Fibroblast of skin of left quadriceps (primary cell): ENCODE results near the gene LRP6.
"Not testable (repeated sequence)": the region's sequence is repeated elsewhere in the genome, so short reads cannot be mapped to it uniquely, and the experiment has no call there.

Experiments used
- DNase-seq, 2 experiments: peaks; one replicate each; pipeline ENCODE4 v3.0.0-alpha.2; 2013; ENCODE audit warnings: low read depth in 2 of 2

The LRP6 gene

GRCh38 chr12:12265571-12266388, 1.1 kb downstream of the LRP6 start:
- DNase-seq, result no peak

DNA sequence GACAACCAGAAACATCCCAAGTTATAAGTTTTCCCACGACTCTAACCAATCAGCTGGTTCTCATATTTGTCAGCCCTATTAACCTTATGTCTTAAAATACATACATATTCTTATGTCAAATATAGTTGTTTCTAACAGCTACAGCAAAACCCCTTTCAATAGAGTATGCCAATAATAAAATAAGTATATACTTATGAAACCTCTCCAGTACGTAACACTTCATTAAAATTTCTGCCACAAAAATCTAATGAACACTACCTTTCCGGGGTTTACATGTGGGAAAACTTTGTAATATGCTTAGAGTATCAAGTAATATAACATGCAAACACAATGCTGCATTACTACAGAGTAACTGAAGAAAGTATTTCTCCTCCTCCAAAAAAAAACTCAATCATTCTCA, 1.8 kb downstream of the LRP6 start:
- DNase-seq, result no peak

DNA sequence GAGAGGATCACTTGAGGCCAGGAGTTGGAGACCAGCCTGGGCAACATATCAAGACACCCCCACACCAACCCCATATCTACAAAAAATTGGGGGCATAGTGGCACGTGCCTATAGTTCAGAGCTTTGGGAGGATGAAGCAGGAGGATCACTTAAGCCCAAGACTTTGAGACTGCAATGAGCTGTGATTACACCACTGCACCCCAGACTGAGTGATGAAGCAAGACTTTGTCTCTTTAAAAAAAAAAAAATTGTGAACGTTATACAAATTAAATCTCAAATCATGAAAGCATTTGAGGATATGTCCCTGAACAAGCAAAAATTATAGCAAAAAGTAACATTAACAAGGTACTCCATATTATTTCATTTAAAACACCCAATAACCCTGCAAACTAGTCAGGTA, 2.9 kb downstream of the LRP6 start:
- DNase-seq, result no peak

DNA sequence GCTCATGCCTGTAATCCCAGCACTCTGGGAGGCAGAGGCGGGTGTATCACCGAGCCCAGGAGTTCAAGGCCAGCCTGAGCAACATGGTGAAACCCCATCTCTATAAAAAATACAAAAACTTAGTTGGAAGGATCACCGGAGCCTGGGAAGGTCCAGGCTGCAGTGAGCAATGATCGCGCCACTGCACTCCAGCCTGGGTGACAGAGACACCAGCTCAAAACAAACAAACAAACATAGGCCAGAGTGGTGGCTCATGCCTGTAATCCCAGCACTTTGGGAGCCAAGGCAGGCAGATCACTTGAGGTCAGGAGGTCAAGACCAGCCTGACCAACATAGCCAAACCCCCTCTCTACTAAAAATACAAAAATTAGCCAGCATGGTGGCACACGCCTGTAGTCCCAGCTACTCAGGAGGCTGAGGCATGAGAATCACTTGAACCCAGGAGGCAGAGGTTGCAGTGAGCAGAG, 10.5 kb downstream of the LRP6 start:
- not testable (repeated sequence) for DNase-seq

DNA sequence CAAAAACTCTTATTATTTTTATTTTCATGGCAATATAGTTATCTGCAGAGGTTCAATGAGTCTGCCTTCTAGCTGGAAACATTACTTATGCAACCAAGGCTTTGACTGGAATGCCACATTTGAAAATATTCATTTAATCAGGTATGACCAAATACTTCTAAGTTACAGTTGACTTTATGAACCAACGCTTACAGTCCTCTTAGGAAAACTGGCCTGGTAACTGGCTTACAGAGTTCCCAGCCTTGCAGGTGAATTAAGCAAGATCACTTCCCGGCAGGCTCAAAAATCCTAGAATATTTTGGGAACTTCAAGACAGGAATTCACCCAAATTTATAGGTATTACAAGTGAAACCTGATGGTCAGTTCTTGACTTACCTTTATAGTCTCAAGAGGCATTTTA, 12.3 kb downstream of the LRP6 start:
- DNase-seq, result no peak

- DNase-seq, result no peak
Measured at GRCh38 chr12:12249216-12250050, 17.4 kb downstream of the LRP6 start.

DNA sequence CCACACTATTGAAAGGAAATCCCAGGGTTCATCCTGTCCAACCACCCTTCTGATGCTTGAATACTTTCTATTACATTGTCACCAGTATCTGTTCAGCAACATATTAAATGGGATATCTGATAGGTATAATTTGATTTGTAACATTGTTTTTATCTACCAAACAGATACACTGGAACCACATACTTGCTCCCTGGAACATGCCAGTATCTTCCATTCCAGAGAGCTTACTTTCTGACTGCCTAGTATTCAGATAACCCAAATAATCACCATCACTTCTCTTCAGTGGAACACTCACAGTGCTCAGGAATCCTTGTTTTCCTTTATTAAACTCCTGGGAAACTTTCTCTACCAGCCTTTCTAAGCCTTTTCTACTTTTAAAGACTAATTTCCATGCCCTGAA, 19.3 kb downstream of the LRP6 start:
- no peak for DNase-seq

- no peak for DNase-seq
Measured at GRCh38 chr12:12244341-12244740, 22.5 kb downstream of the LRP6 start.

DNA sequence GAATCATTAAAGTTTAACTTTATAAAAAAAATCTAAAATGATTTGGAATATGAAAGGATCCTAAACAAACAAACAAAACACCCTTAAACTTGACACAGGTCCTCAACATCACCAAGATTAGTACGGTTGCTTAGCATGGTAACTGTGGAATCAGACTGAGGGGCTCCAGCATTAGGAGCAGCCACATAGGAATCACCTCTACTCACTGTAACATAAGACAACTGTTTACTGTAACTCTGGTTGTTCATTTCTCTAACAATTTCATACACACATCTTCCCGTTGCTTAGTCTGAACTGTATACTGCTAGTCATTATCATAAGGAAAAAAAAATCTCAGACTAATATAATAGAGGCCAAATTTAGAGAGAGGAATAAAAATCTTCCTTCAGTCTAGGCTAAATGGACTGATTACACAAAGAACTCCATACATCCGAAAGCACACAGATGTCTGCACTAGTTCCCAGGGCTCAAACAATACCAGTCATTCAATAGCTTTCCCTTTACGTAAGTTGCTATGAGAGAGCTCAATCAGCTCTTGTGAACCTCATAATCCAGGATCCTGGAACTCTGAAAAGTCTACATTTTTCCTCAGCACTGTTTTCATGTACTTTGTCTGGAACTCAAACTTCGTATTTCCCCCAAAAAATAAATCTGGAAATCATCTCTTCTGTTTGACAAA, 26.0 kb downstream of the LRP6 start:
- no peak for DNase-seq

DNA sequence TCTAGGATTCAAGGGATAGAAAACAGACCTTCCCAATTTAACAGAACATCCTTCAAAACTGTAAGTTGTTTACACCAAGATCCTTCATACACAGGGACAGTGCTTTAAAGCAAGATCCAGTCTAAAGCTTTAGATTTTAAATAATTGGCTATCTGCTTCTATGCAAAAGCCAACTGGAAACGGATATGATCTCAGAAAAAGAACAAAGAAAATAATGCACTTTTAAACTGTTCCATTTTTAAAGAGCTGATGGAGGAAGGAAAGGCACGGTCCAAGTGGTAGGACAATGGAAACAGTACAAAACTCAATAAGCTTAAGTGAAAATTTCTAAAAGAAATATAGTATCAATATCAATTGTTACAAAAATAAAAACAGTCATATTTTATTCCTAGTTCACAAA, 27.7 kb downstream of the LRP6 start:
- DNase-seq, result no peak

- DNase-seq, result no peak
Measured at GRCh38 chr12:12238605-12239004, 28.2 kb downstream of the LRP6 start.

GRCh38 chr12:12236896-12237295, 29.9 kb downstream of the LRP6 start:
- no peak for DNase-seq

DNA sequence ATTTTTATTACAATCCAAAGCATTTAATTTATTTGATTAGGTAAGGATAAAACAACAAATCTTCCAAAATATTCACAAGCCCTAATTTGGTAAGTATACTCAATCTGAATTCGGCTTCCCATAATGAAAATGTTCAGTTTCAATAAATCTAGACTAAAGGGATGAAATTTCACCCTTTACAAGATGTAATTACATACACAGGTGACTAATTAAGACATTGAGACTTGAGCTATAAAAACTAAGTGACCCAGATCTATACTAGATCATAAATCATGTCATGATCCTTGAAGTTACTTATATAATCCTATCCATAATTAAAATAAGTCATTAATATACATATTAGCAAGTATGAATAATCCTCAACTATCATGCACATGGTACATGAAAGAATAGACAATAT, 36.6 kb downstream of the LRP6 start:
- DNase-seq, result no peak

DNA sequence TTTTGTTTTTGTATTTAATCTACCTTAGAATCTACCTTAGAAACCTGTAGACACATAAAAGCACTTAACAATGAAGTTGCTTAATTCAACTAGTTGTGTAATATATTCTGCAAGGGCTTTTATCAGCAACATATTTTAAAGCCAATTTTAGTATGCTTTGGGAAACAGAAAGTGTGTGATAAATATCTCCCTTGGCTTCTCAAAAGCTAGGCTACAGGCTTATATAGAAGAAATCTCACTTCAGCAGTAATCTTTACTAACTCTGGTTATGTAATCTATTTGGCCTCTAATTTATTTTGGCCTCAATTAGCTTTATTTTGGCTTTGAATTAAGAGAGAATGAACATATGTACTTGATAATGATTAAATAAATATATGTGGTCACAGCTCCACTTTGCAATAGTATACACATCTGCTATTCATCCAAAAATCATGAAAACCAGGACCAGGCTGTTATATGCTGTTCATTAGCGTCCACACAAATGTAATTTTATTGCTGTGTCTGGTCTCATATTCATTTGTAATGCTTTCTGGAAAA, 37.2 kb downstream of the LRP6 start:
- DNase-seq, result peak; percentile 53 to 57

- no peak for DNase-seq
Measured at GRCh38 chr12:12228402-12228801, 38.4 kb downstream of the LRP6 start.

GRCh38 chr12:12226187-12226586, 40.7 kb downstream of the LRP6 start:
- no peak for DNase-seq

- peak; percentile 39 to 40 for DNase-seq
Measured at GRCh38 chr12:12224240-12224940, 42.5 kb downstream of the LRP6 start.

DNA sequence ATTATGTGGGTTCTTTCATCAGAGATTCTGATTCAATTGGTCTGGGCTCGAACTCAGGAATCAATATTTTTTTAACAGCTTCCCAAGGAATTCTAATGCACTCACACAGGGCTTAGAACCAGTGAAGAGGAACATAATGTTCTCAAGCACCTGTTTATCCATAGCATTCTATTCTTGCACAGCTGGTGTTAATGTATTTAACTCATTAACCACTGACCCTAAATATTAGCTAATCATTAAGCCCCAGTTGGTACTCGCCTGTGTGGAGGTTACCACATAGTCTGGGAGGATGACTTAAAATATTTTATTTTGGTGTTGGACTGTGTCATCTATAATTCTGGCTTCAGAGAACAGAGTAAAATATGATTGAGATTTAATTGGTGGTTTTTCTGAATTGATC, 45.3 kb downstream of the LRP6 start:
- DNase-seq, result no peak

DNA sequence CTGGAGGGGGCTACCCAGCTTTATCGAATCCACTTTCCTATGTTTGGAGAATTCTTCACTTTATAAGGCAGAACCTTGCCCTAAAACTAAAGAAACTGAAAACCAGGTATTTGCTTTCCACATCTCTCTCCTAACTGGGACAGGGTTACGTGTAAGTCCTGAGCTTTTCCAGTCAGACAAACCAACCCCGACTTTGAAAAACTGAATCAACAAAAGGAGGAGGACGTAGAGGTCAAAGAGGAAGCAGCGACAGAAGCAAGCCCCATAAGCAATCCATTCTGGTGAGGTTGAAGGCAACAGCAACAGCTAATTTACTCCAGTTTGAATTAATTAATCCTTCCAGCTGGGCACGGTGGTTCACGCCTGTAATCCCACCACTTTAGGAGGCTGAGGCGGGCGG, 47.2 kb downstream of the LRP6 start:
- DNase-seq, result no peak

DNA sequence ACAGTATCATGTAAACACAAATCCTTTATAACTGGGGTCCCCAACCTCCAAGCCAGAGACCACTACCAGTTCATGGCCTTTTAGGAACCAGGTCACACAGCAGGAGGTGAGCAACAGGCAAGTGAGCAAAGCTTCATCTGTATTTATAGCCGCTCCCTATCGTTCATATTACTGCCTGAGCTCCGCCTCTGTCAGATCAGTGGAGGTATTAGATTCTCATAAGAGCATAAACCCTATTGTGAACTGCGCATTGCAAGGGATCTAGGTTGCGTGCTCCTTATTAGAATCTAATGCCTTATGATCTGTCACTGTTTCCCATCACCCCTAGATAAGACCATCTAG, 49.9 kb downstream of the LRP6 start:
- DNase-seq, result no peak

DNA sequence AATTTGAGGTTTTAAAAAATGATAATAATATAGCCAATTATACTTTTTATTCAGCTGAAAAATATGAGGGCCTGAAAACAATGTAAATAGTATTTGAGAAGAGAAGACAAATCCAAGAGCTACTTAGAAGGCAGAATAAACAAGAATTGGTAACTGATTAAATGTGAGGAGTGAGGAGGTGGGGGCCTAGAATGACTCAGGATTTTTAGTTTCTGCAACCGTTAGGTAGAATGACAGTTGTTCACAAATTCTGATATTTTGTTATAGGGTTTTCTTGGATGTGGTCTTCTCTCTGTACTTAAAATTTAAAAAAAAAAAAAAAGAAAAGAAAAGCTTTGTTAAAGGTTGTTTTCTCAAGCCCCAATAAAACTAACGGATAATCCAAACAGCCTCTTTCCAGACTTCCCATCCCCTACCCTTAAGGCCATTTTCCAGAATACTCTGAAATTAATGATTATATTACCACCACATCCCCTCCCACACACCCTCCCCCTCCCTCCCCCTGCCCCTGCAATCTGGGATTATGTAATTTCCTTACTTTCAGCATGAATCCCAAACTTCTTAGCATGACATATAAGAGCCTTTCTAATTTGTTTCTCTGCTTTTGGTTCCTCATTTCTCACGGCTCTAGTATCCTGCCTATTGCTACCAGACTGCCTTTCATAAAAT, 50.4 kb downstream of the LRP6 start:
- no peak for DNase-seq
